H9 (cell line): ENCODE measurements around the gene ZNF684. TPM values are rescaled to one million over a fixed set of nuclear protein-coding genes. Genes with fewer than 3 reads are reported as not detected.

Experiments
- DNase-seq: peaks from one replicate; pipeline ENCODE4 v3.0.0-alpha.2; 2017
- H2AFZ ChIP-seq: one replicate; pipeline ENCODE4 v1.6.1; 2013; ENCODE audit warnings: mild to moderate bottlenecking, low read length, control low read depth, moderate library complexity
- H2AK5ac ChIP-seq: 2 replicates; pipeline ENCODE4 v1.6.1; 2013; ENCODE audit warnings: low read length, control low read depth, mixed read lengths; ENCODE audit not compliant: insufficient read length
- H2BK120ac ChIP-seq: one replicate; pipeline ENCODE4 v1.6.1; 2013; ENCODE audit warnings: low read depth, mild to moderate bottlenecking, low read length, control low read depth, inconsistent platforms; ENCODE audit not compliant: poor library complexity, severe bottlenecking
- H2BK12ac ChIP-seq: 2 replicates; pipeline ENCODE4 v1.6.1; 2013; ENCODE audit warnings: low read length, control low read depth, mixed read lengths, low read depth; ENCODE audit not compliant: insufficient read length
- H2BK15ac ChIP-seq: 2 replicates; pipeline ENCODE4 v1.6.1; 2013; ENCODE audit warnings: low read depth, low read length, control low read depth
- H2BK20ac ChIP-seq: one replicate; pipeline ENCODE4 v1.6.1; 2013; ENCODE audit warnings: low read depth, mild to moderate bottlenecking, low read length, control low read depth, inconsistent platforms; ENCODE audit not compliant: poor library complexity, severe bottlenecking
- H2BK5ac ChIP-seq: 2 replicates; pipeline ENCODE4 v1.6.1; 2013; ENCODE audit warnings: low read length, control low read depth, mixed read lengths; ENCODE audit not compliant: insufficient read length
- H3K14ac ChIP-seq: 2 replicates; pipeline ENCODE4 v1.6.1; 2013; ENCODE audit warnings: low read length, control low read depth; ENCODE audit not compliant: insufficient read depth
- H3K18ac ChIP-seq: 2 replicates; pipeline ENCODE4 v1.6.1; 2013; ENCODE audit warnings: low read depth, mild to moderate bottlenecking, mixed read lengths, low read length, control low read depth; ENCODE audit not compliant: insufficient read length
- H3K23ac ChIP-seq: 2 replicates; pipeline ENCODE4 v1.6.1; 2013; ENCODE audit warnings: low read length, control low read depth, mixed read lengths, low read depth; ENCODE audit not compliant: insufficient read length
- H3K23me2 ChIP-seq: 2 replicates; pipeline ENCODE4 v1.6.1; 2013; ENCODE audit warnings: low read depth, mild to moderate bottlenecking, mixed read lengths, low read length, control low read depth; ENCODE audit not compliant: insufficient read length, poor library complexity, severe bottlenecking
- H3K27ac ChIP-seq: 2 replicates; pipeline ENCODE4 v1.5.1; 2013; ENCODE audit warnings: low read length, control low read depth, mixed read lengths, low read depth; ENCODE audit not compliant: insufficient read length
- H3K27me3 ChIP-seq: 2 replicates; pipeline ENCODE4 v1.6.1; 2013; ENCODE audit warnings: low read length, control low read depth, inconsistent platforms; ENCODE audit not compliant: insufficient read depth
- H3K4ac ChIP-seq: 2 replicates; pipeline ENCODE4 v1.6.1; 2013; ENCODE audit warnings: low read depth, mild to moderate bottlenecking, control low read depth, inconsistent platforms, low read length, moderate library complexity
- H3K4me1 ChIP-seq: 2 replicates; pipeline ENCODE4 v1.6.1; 2013; ENCODE audit warnings: low read length, control low read depth, inconsistent platforms; ENCODE audit not compliant: insufficient read depth
- H3K4me2 ChIP-seq: 2 replicates; pipeline ENCODE4 v1.6.1; 2013; ENCODE audit warnings: low read length, control low read depth, mixed read lengths; ENCODE audit not compliant: insufficient read length, insufficient read depth
- H3K56ac ChIP-seq: 2 replicates; pipeline ENCODE4 v1.6.1; 2013; ENCODE audit warnings: low read depth, mild to moderate bottlenecking, mixed read lengths, low read length, control low read depth; ENCODE audit not compliant: insufficient read length
- H3K79me1 ChIP-seq: 2 replicates; pipeline ENCODE4 v1.6.1; 2013; ENCODE audit warnings: low read depth, mild to moderate bottlenecking, moderate library complexity, low read length, control low read depth, inconsistent platforms; ENCODE audit not compliant: insufficient read depth, poor library complexity, severe bottlenecking
- H3K79me2 ChIP-seq: 2 replicates; pipeline ENCODE4 v1.6.1; 2013; ENCODE audit warnings: low read length, control low read depth, inconsistent platforms; ENCODE audit not compliant: insufficient read depth
- H3K9ac ChIP-seq: 2 replicates; pipeline ENCODE4 v1.6.1; 2013; ENCODE audit warnings: low read length, control low read depth, mixed read lengths; ENCODE audit not compliant: insufficient read length; ENCODE audit errors: extremely low read depth
- H3K9me3 ChIP-seq: one replicate; pipeline ENCODE4 v1.6.1; 2013; ENCODE audit warnings: low read depth, low read length, inconsistent platforms; ENCODE audit not compliant: control insufficient read depth
- H3T11ph ChIP-seq: one replicate; pipeline ENCODE4 v1.6.1; 2013; ENCODE audit warnings: mild to moderate bottlenecking, low read length, control low read depth, inconsistent platforms
- H4K20me1 ChIP-seq: one replicate; pipeline ENCODE4 v1.6.1; 2013; ENCODE audit not compliant: control insufficient read depth, insufficient read length, insufficient read depth
- H4K5ac ChIP-seq: 2 replicates; pipeline ENCODE4 v1.6.1; 2013; ENCODE audit warnings: low read depth, mild to moderate bottlenecking, mixed read lengths, low read length, control low read depth; ENCODE audit not compliant: insufficient read length
- H4K8ac ChIP-seq: replicated peaks from 2 replicates; pipeline ENCODE4 v1.6.1; 2013; ENCODE audit warnings: low read length, control low read depth, mixed read lengths, low read depth; ENCODE audit not compliant: insufficient read length
- H4K91ac ChIP-seq: 2 replicates; pipeline ENCODE4 v1.6.1; 2013; ENCODE audit warnings: low read depth, mild to moderate bottlenecking, moderate library complexity, mixed read lengths, low read length, control low read depth; ENCODE audit not compliant: insufficient read length
- H3K27ac Mint-ChIP-seq, 3 experiments: 2 replicates in 2 of 3; 3 replicates in 1 of 3; pipeline ENCODE4 v1.8.0; 2020 to 2021; ENCODE audit warnings: mixed read lengths in 3 of 3, mild to moderate bottlenecking in 1 of 3, moderate library complexity in 1 of 3
- H3K27me3 Mint-ChIP-seq: 2 replicates; pipeline ENCODE4 v1.8.0; 2021; ENCODE audit warnings: low read depth, mild to moderate bottlenecking, moderate library complexity, mixed read lengths
- H3K36me3 Mint-ChIP-seq, 3 experiments: 2 replicates in 2 of 3; 3 replicates in 1 of 3; pipeline ENCODE4 v1.8.0; 2020 to 2021; ENCODE audit warnings: low read depth in 3 of 3, mixed read lengths in 3 of 3; ENCODE audit not compliant: insufficient read depth in 1 of 3
- H3K4me1 Mint-ChIP-seq, 2 experiments: 2 replicates each; pipeline ENCODE4 v1.8.0; 2020; ENCODE audit warnings: mixed read lengths in 2 of 2
- H3K4me3 Mint-ChIP-seq, 2 experiments: 2 replicates in 1 of 2; 3 replicates in 1 of 2; pipeline ENCODE4 v1.8.0; 2020 to 2021; ENCODE audit warnings: mild to moderate bottlenecking in 2 of 2, mixed read lengths in 2 of 2, moderate library complexity in 1 of 2
- H3K9me3 Mint-ChIP-seq, 2 experiments: 2 replicates in 1 of 2; 3 replicates in 1 of 2; pipeline ENCODE4 v1.8.0; 2020; ENCODE audit warnings: mild to moderate bottlenecking in 2 of 2, mixed read lengths in 2 of 2, moderate library complexity in 1 of 2
- CTCF ChIP-seq: fragments of 200-600 bp; sonication (generic); conservative IDR thresholded peaks from 3 replicates; pipeline ENCODE4 v1.8.0; 2021; ENCODE audit warnings: antibody characterized with exemption, mild to moderate bottlenecking
- WGBS: extraction: QIAGEN DNeasy Blood & Tissue Kit; methylation state at CpG from one replicate; pipeline ENCODE4 v1.1.7; 2013; ENCODE audit warnings: missing lambda C conversion rate, low lambda C conversion rate, mixed read lengths; ENCODE audit not compliant: insufficient read length; ENCODE audit errors: extremely low coverage; 5-methylcytosine and 5-hydroxymethylcytosine counted together
- total RNA-seq: library from RNA; stranded (reverse); gene quantifications from 2 replicates; pipeline ENCODE4 v1.2.1, GENCODE V29; 2021

ZNF684 gene
- total RNA-seq, 1 experiment from 2014 or later, result 6.5 TPM

- H3K14ac ChIP-seq, result no peak overlapping the region
- Mint-ChIP-seq H3K36me3 (no peaks in the 10 kb centered on the region), H3K4me3 (no peak overlapping the region), H3K4me1 (peaks cover 3 to 7% of the 10 kb centered on the region in 2 experiments; a peak in 3 of 4 replicates), H3K27ac (no peak overlapping the region), H3K9me3 (peaks cover 0 to 4% of the 10 kb centered on the region in 2 experiments; a peak in 3 of 5 replicates), H3K27me3 (peaks cover 2% of the 10 kb centered on the region; the same call in 1 of the 2 replicates)
- H3K4me2 ChIP-seq, result no peak overlapping the region
- no CpG with 5 or more reads among the region's 2 CpGs for WGBS
- no peak overlapping the region for H2AFZ ChIP-seq
- H3T11ph ChIP-seq, result no peak overlapping the region
- H3K9me3 ChIP-seq, result no peaks in the 10 kb centered on the region
- no peak overlapping the region for H3K56ac ChIP-seq
- no peak overlapping the region for H4K5ac ChIP-seq
- H3K9ac ChIP-seq, result no peak overlapping the region
- no peak overlapping the region for H4K8ac ChIP-seq
- H3K4ac ChIP-seq, result no peak overlapping the region
- no peak overlapping the region for H2BK12ac ChIP-seq
- no peak overlapping the region for H2BK15ac ChIP-seq
- no peak overlapping the region for H3K27ac ChIP-seq
- no peaks in the 10 kb centered on the region for H4K20me1 ChIP-seq
- no peaks in the 10 kb centered on the region for H3K4me1 ChIP-seq
- H2BK5ac ChIP-seq, result no peak overlapping the region
- H3K23me2 ChIP-seq, result no peaks in the 10 kb centered on the region
- no peaks in the 10 kb centered on the region for H3K79me2 ChIP-seq
- H2AK5ac ChIP-seq, result no peak overlapping the region
- no peak for TF ChIP-seq CTCF
- no peak overlapping the region for H3K23ac ChIP-seq
- no peak for DNase-seq
- H4K91ac ChIP-seq, result no peak overlapping the region
- H3K79me1 ChIP-seq, result no peaks in the 10 kb centered on the region
- H3K27me3 ChIP-seq, result no peaks in the 10 kb centered on the region
- no peak overlapping the region for H2BK20ac ChIP-seq
- no peak overlapping the region for H2BK120ac ChIP-seq
- no peak overlapping the region for H3K18ac ChIP-seq
These were observed 50.7 kb downstream of the ZNF684 start for GRCh38 chr1:40582116-40582515.
